Loucy (cell line): Measurements from ENCODE around the gene GEMIN5.

ENCODE experiments used
- H2AFZ ChIP-seq: fragments of 200-600 bp; sonication (generic); 2 replicates; pipeline ENCODE4 v1.6.0; 2016; ENCODE audit warnings: antibody characterized with exemption, mild to moderate bottlenecking, low read length, moderate library complexity
- H3F3A ChIP-seq: fragments of 200-600 bp; 2 replicates; pipeline ENCODE4 v1.6.0; 2016; ENCODE audit warnings: antibody characterized with exemption, low read depth, mild to moderate bottlenecking
- H3K27me3 ChIP-seq: fragments of 200-600 bp; sonication (generic); 2 replicates; pipeline ENCODE4 v1.6.1; 2014; ENCODE audit warnings: low read length, mild to moderate bottlenecking; ENCODE audit not compliant: insufficient read depth, poor library complexity, severe bottlenecking
- H3K36me3 ChIP-seq: fragments of 200-600 bp; sonication (generic); 2 replicates; pipeline ENCODE4 v1.6.1; 2016; ENCODE audit warnings: low read length; ENCODE audit not compliant: insufficient read depth
- H3K4me1 ChIP-seq: fragments of 200-600 bp; sonication (generic); 2 replicates; pipeline ENCODE4 v1.5.1; 2014; ENCODE audit warnings: low read length, mild to moderate bottlenecking; ENCODE audit not compliant: insufficient read depth, poor library complexity, severe bottlenecking
- H3K4me2 ChIP-seq: fragments of 200-600 bp; sonication (generic); 2 replicates; pipeline ENCODE4 v1.6.0; 2014; ENCODE audit warnings: antibody characterized with exemption, low read length, low read depth, mild to moderate bottlenecking; ENCODE audit not compliant: poor library complexity, severe bottlenecking
- H3K4me3 ChIP-seq: fragments of 200-600 bp; sonication (generic); 2 replicates; pipeline ENCODE4 v1.5.1; 2014; ENCODE audit warnings: low read length, mild to moderate bottlenecking, mixed read lengths; ENCODE audit not compliant: poor library complexity, severe bottlenecking
- H3K79me2 ChIP-seq: fragments of 200-600 bp; sonication (generic); 2 replicates; pipeline ENCODE4 v1.6.1; 2014; ENCODE audit warnings: low read length; ENCODE audit not compliant: insufficient read depth
- H3K9ac ChIP-seq: fragments of 200-600 bp; sonication (generic); 2 replicates; pipeline ENCODE4 v1.6.0; 2014; ENCODE audit warnings: mild to moderate bottlenecking, low read depth, low read length, moderate library complexity; ENCODE audit not compliant: poor library complexity, severe bottlenecking
- H3K9me2 ChIP-seq: fragments of 200-600 bp; sonication (generic); replicated peaks from 2 replicates; pipeline ENCODE4 v1.6.1; 2016; ENCODE audit warnings: low read depth, low read length, mixed read lengths
- H3K9me3 ChIP-seq: fragments of 200-600 bp; sonication (generic); 2 replicates; pipeline ENCODE4 v1.6.1; 2014; ENCODE audit warnings: mild to moderate bottlenecking, antibody characterized with exemption, low read length, low read depth; ENCODE audit not compliant: insufficient read depth
- H4K20me1 ChIP-seq: fragments of 200-600 bp; sonication (generic); 2 replicates; pipeline ENCODE4 v1.6.0; 2014; ENCODE audit warnings: antibody characterized with exemption, low read length, mild to moderate bottlenecking; ENCODE audit not compliant: insufficient read depth, poor library complexity, severe bottlenecking
- CTCF ChIP-seq: fragments of 200-600 bp; sonication (generic); conservative IDR thresholded peaks from 2 replicates; pipeline ENCODE4 v1.5.1; 2014; ENCODE audit warnings: mild to moderate bottlenecking, antibody characterized with exemption, low read length
- EZH2phosphoT487 ChIP-seq: fragments of 200-600 bp; IDR thresholded peaks from 2 replicates; pipeline ENCODE4 v1.6.1; 2018; ENCODE audit warnings: antibody characterized with exemption, mild to moderate bottlenecking, moderate library complexity, borderline replicate concordance

GEMIN5 gene

GRCh38 chr5:154885439-154885838 lies 52.6 kb downstream of the GEMIN5 start:
- Histone ChIP-seq H3K4me1 (no peaks in the 10 kb centered on the region), H3K36me3 (peaks cover 20% of the 10 kb centered on the region; the same call in 1 of the 2 replicates), H3K9me3 (no peaks in the 10 kb centered on the region), H4K20me1 (no peaks in the 10 kb centered on the region), H2AFZ (no peak overlapping the region), H3K4me2 (no peak overlapping the region), H3K4me3 (no peak overlapping the region), H3F3A (no peaks in the 10 kb centered on the region), H3K9me2 (no peaks in the 10 kb centered on the region), H3K27me3 (no peaks in the 10 kb centered on the region), H3K9ac (no peak overlapping the region), H3K79me2 (no peaks in the 10 kb centered on the region)
- TF ChIP-seq EZH2phosphoT487 = no peak
- TF ChIP-seq CTCF = no peak

GRCh38 chr5:154884424-154884823 lies 53.6 kb downstream of the GEMIN5 start:
- no peak overlapping the region for H2AFZ ChIP-seq
- no peaks in the 10 kb centered on the region for H3F3A ChIP-seq
- H3K4me1 ChIP-seq = no peaks in the 10 kb centered on the region
- no peak for TF ChIP-seq CTCF
- TF ChIP-seq EZH2phosphoT487 = no peak
- H3K79me2 ChIP-seq = no peaks in the 10 kb centered on the region
- no peaks in the 10 kb centered on the region for H4K20me1 ChIP-seq
- H3K9me2 ChIP-seq = no peaks in the 10 kb centered on the region
- H3K36me3 ChIP-seq = peaks cover 20% of the 10 kb centered on the region; the same call in 1 of the 2 replicates
- H3K9me3 ChIP-seq = no peaks in the 10 kb centered on the region
- no peak overlapping the region for H3K9ac ChIP-seq
- no peak overlapping the region for H3K4me2 ChIP-seq
- H3K27me3 ChIP-seq = no peaks in the 10 kb centered on the region
- no peak overlapping the region for H3K4me3 ChIP-seq

- H3K27me3 ChIP-seq = no peaks in the 10 kb centered on the region
- H3K9me2 ChIP-seq = no peaks in the 10 kb centered on the region
- no peaks in the 10 kb centered on the region for H3K4me1 ChIP-seq
- no peak for TF ChIP-seq EZH2phosphoT487
- TF ChIP-seq CTCF = no peak
- H3F3A ChIP-seq = no peaks in the 10 kb centered on the region
- H3K36me3 ChIP-seq = peaks cover 8% of the 10 kb centered on the region; the same call in 1 of the 2 replicates
- H3K4me2 ChIP-seq = no peak overlapping the region
- no peaks in the 10 kb centered on the region for H4K20me1 ChIP-seq
- no peak overlapping the region for H3K9ac ChIP-seq
- H3K9me3 ChIP-seq = no peaks in the 10 kb centered on the region
- no peak overlapping the region for H3K4me3 ChIP-seq
- no peak overlapping the region for H2AFZ ChIP-seq
- H3K79me2 ChIP-seq = no peaks in the 10 kb centered on the region
Measured at GRCh38 chr5:154881986-154882385, 56.0 kb downstream of the GEMIN5 start.
